Measurements from ENCODE around the gene KRTAP9-3.

DNA sequence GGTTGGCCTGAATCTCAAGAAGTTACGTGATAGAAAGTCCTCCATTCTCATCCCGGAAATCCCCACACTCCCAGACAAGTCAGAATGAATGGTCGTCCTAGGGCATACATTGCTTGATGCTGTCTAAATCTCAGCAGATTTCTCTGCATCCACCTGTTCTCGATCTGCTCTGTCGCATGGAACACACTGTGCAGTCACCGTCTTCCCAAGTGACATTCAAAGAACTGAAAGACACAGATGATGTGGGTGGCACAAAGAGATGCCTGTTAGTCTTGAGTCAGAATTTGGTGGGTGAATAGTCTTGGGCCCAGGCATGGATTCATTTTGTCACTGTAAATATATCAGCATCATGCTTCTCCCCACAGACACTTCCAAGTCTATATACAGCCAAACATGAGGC, 518 bp upstream of the KRTAP9-3 start:
- no peak for TF ChIP-seq SUZ12 (IDR thresholded peaks at IDR 0.05; ENCODE audit: extremely low read depth, insufficient read depth, insufficient read length)
- no peak for TF ChIP-seq YY1 (IDR thresholded peaks at IDR 0.05; ENCODE audit: insufficient read depth, insufficient read length)
- TF ChIP-seq ZNF274 (IDR thresholded peaks at IDR 0.05; ENCODE audit: low read depth, low read length), result no peak

Data from NT2/D1 (cell line).